Lower leg skin (tissue), 3 donors: Measurements from ENCODE around the gene C10orf67.

Experiments used
- CTCF ChIP-seq, 3 donors: fragments of 450-650 bp; IDR thresholded peaks; one replicate each; pipeline ENCODE4 v1.5.1; 2016; ENCODE audit warnings: antibody characterized with exemption in 3 of 3, mild to moderate bottlenecking in 3 of 3, moderate library complexity in 2 of 3
- POLR2A ChIP-seq, 2 donors: fragments of 450-650 bp; IDR thresholded peaks; one replicate each; pipeline ENCODE4 v1.6.1; 2016 to 2017; ENCODE audit warnings: antibody characterized with exemption in 2 of 2, mild to moderate bottlenecking in 1 of 2, moderate library complexity in 1 of 2

GRCh38 chr10:23338155-23338828 is 6.3 kb downstream of the C10orf67 start:
- TF ChIP-seq CTCF (IDR thresholded peaks at IDR 0.05) (no peak), POLR2A (IDR thresholded peaks at IDR 0.05) (no peak)
